COLO829 (cell line): ENCODE results near the gene PRIMPOL.
A peak's percentile ranks its signal among the peaks of the same experiment; 100 is the strongest.
"Not testable (repeated sequence)": the region's sequence is repeated elsewhere in the genome, so short reads cannot be mapped to it uniquely, and the experiment has no call there.

Experiments
- DNase-seq: peaks from one replicate; pipeline ENCODE4 v3.0.0; 2012; ENCODE audit warnings: low spot score

Gene PRIMPOL

DNA sequence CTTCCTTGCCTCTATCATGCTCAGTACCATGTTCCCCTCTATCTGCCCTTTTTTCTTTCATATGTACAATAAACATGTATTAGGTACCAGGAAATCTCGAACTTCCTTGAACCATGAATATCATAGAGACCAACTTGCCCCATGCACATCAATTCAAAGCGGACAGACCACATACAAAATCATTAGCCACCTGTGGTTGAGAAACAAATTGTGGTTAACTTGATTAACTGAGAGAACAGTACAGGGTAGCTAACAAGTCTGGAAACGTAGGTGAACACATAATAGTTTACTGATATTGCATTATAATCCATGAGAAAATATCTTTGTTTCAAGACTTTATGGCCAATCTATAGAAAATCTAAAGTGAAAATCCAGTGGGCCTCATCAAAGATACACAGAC lies 8.5 kb upstream of the PRIMPOL start:
- no peak for DNase-seq

DNA sequence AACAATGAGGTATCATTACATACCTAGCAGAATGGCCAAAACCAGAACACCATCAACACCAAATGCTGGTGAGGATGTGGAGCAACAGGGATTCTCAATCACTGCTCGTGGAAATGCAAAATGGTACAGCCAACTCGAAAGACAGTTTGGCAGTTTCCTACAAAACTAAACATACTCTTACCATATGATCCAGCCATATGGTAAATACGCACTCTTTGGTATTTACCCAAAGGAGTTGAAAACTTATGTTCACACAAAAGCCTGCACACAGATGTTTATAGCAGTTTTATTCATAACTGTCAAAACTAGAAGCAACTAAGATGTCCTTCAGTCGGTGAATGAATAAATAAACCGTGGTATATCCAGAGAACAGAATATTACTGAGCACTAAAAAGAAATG lies 8.1 kb upstream of the PRIMPOL start:
- no peak for DNase-seq

DNA sequence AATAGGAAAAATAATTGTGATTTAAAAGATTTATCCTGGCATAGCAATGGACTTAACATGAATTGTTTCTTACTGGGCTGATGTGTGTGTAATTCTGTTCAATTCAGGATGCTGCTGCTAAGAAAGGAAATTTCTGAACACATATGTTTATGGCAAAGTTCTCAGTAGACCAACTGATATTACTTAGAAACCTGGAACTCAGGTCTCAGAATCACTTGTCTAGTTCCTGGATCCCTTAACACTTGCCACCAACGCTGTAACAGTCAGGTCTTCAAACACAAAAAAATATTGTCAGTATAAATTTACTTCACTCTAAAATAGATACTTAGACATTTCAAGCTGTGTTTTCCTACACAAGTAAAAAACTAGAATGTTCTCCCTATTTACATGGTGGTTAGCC lies 5.8 kb upstream of the PRIMPOL start:
- DNase-seq, result no peak

DNA sequence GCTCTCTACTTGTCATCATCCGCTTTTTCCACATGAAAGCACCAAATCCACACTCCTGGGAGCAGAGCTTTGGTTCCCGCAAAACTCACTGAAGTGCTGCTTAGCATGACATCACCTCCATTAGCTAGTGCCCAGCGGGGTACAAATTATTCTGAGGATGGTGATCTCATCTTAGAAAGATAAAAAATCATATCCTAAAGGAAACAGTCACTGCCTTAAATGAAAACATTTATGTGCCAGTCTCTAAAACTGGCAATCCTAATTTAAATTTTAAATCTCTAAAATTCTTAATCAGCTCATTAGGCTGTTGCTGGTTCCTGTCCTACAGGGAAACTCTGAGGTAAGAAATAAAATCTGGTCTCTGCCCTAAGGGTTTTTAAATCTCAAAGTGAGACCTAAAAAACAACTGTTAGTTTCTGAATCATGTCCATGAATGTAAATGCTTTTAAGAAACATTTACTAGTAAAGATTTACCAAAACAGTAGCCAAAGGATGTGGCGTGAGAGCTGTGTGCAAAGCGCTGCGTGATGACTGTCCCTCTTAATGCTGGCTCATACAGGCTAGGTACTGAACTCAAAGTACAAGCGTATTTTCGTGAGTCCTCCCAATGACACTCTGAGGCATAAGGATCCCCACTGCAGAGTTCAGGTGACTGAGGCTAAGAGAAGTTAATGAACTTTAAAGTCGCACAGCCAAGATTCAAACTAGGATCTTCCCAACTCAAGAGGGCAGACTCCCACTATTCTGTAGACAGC lies 4.8 kb upstream of the PRIMPOL start:
- no peak for DNase-seq

DNA sequence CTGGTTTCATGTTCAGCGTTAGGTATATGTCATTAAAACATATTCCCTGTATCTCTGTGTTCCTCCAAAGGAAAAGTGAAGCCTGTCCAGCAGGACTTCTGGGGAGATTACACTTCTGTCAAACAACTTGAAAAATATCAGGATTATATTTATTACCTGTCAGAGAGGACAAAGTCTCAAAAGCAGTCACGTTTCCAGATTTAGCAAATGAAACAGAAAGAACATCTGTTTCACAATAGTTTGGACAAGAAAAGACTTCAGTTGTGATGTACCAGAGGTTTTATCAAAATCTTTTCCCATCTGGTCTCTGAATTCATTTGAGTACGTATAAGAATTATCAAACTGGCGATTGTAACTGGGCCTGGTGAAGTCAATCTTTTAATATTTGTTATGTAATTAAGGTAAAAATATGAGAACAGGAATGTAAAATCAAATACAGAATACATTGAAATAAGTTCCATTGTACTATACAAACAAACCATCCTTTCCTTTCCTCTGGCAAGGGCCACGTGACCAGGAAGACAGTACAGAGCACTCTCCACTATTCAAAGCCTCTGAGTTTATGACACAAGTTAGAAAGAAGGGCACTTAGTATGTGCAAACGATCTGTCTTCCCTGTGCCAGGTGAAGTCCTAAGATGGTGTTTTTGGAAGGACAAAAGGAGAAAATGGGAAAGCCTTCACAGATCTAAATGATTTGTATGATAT lies 3.5 kb upstream of the PRIMPOL start:
- no peak for DNase-seq

DNA sequence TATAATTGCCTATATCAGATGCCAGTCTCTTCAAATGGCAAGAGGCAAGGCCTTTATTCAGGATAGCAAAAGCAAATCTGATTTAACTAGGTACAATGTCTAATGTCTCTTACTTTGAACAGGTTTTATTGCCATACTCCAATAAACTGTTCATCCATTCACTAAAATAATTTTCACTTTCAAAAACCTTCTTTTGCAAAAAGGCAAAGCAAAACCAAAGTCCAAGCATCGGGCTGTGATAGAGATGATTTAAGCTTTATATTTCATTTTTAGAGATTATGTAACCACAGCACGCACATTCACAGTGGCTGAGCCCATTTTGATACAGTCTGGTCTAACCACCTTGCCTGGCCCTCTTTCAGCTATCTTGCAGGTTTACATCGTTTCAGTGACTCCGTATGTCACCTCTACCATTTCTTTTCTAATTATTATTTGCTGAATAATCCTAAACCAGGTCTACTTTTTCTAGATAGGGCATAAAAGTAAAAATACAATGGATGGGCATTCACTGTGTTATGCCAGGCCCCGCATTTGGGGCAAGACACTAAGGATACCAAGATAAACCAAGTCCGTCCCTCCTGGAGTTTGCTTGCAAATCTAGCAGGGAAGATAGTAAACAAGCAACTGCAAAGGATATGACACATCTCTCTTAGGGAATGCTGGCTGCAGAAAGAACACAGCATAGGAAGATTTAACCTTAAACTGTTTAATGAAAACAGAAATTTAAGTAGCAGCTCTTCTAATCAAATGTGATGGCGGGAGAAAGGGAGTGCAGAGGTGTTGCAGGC lies 2.1 kb upstream of the PRIMPOL start:
- DNase-seq, result no peak

DNA sequence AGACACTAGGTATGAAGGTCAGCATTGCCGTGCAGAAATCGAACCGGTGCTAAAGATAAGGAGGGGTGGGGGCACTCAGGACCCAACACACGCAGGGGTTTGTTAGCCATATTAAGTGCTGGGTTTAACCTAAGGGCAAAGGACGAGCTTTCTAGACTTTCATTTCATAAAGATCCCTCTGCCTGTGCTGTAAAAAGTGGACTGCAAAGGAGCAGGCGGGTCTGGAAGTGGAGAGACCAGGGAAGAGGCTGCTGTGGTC lies 1.6 kb upstream of the PRIMPOL start:
- DNase-seq, result no peak

DNA sequence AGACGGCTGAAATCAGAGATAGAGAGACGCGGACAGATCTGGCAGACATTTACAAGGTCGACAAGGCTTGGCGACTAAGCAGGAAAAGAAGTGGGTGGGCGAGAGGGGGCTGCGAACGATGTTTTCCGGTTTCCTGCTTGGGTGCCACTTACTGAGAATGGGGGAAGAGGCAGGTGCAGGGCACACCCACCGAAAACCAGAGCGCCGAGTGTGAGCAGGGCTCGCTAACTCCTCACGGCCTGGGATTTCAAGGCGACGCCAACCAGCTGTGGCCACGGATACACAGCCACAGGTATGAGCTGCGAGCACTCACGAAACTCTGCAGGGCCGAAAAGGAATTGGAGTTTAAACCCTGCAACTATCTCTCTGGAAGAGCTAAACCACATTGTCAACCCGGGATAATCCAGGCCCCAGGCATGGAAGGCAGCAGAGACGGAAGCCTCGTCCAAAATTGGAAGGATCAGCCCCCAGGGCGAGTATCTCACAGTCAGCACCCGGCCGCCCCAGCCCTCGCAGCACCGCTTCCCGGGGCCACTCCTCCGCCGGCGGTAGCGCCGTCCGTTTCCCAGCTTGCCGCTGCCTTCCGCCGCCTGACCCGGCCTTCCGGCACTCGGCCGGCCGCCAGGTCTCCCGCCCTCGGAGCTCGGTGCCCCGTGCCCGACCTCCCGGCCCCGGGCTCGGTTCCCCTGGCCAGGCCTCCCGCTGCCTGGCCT lies 1.1 kb upstream of the PRIMPOL start:
- no peak for DNase-seq

DNA sequence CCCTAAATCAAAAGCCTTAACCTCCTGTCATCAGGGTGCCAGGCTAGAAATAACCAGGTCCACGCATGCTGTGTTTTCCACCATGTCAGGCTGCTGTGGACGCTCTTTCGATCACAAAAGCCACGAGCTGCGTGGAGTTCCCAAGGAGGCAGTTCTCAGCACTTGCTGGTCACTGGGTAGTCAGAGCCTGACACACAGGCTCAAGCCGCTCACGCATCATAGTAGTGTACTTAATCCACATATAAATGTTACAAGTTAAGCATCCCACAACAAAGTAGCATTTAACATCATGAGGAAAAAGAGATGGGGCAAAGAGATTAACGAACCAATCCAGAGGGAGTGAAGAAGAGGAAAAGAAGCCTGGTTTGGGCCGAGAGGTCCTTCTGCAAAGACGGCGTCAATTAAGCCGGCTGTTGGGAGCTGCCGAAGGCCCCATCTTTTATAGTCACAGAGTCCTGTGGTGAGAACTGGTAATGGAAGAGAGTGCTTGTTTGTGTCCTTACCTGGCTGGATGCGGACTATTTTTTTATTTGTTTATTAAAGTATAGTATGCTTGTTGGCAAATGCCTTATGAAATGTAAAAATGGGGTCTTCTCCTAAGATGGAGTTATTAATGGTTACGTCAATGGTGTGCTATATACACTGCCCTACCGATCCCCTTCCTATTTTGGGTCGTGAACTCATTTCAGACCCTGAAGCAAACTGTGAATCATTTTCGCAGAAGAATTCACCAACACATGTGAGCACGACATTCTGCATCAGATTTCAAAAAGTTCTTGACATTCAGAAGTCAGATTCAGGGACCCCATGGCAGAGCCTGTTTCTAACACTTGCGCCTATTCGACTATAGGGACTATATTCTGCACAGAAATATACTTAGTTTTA lies 675 bp downstream of the PRIMPOL start:
- DNase-seq, result no peak

DNA sequence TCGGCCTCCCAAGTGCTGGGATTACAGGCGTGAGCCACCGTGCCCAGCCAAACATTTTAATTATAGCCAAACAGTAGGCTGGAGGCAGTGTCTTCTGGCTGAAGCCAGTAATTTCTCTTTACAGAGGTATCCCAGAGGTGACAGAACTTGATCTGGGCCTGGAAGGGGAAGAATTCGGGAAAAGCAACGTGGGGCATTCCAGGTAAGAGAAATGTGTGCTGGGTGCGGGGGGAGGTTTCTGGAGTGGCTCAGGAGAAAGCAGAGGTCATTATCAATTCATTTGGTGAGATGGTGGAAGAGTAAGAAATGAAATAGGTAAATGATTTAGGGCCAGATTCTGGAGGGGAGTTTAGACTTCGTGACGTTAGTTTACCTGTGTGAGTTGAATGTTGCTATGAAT lies 2.4 kb downstream of the PRIMPOL start:
- DNase-seq, result no peak

DNA sequence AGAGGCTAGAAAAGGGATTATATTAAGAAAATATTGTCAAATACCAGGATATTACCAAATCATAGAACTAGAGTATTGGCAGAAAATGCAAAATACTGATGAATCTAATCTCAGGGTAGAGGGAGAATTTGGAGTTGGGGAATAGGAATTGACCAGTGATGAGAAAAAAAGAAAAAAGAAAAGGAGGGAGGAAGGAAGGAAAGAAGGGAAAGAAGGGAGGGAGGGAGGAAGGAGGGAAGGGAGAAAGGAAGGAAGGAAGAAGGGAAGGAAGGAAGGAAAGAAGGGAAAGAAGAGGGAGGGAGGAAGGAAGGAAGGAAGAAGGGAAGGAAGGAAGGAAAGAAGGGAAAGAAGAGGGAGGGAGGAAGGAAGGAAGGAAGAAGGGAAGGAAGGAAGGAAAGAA lies 3.1 kb downstream of the PRIMPOL start:
- not testable (repeated sequence) for DNase-seq

DNA sequence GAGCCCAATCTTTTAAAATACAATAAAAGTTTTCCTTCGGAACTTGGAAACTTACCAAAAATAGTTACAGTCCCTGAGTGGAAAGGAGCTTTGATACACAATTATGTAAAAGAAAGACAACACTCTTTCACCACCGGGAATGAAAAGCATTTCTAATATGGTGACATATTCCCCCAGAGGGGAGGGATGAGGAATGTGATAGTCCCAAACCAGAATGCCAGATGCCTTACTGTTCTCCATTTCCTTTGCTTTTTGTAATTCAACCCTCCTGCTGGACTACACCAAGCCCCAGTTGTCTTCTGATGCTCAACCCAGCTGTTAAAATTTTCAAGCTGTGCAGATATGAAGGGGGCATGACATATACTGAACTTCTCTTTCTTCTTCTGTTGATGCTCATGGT lies 4.1 kb downstream of the PRIMPOL start:
- DNase-seq, result no peak

DNA sequence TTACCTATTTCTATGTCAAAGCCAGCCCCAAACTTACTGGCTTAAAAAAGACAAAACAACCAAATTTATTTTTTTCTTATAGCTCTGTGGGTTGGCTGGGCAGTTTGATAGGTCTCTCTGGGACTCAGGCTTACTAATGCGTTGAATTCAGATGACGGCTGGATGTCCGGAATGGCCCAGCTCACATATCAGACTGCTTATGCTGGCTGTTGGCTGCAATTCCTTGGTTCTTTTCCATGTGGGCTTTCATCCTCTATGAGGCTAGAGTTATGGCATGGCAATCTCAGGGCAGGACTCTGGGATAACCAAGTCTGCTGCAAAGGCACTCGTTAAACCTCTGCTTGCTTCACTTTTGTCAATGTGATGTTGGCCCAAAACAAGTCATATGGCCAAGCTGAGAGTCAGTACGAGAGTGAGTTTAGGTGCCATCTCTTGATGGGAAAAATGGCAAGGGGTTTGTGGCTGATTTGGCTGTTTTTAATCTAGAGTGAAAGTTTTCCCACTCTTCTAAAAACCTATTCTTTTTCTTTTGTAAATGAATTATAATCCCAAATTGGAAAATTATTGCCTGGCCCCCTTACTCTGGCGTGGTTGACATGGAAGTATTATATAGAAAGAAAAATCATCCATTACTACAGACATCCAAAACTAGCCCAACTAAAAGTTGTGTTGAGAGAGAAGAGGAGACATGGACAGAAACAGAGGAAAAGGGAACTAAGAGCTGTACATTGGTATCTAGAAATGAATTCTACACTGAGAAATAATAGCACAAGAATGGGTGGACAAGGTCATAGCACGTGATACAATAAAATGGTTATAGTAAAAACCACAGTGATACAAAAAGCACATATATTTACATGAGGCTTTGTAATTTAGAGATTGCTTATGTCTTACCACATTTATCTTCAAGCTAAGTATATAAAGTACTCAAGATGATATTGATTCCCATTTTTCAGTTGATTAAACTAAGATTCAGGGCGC lies 6.6 kb downstream of the PRIMPOL start:
- DNase-seq, result no peak

DNA sequence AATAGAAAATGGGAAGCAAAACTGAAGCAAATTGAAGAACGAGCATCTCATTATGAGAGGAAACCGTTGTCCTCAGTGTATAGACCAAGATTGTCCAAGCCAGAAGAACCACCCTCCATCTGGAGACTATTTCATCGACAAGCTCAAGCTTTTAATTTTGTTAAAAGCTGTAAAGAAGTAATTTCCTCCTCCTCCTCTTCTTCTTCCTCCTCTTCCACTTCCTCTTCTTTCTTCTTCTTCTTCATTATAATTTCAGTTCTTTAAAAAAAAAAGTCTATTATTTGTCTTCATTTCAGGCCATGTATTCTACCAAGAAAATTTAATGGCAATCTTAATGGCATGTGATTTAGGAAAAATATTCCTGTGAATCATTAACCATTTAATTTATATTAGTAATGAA lies 7.6 kb downstream of the PRIMPOL start:
- DNase-seq, result no peak

DNA sequence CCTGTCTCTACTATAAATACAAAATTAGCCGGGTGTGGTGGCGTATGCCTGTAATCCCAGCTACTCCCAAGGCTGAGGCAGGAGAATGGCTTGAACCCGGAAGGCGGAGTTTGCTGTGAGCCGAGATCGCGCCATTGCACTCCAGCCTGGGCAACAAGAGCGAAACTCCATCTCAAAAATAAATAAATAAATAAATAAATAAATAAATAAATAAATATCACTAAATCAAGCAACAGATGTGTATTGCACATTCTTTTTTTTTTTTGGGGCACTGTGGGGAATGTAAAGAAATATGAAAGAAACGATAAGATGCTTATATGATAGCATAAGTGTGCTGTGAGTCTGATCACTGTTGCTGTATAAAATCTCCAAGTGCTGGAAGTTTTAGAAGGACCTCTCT lies 8.3 kb downstream of the PRIMPOL start:
- DNase-seq, result not testable (repeated sequence)

DNA sequence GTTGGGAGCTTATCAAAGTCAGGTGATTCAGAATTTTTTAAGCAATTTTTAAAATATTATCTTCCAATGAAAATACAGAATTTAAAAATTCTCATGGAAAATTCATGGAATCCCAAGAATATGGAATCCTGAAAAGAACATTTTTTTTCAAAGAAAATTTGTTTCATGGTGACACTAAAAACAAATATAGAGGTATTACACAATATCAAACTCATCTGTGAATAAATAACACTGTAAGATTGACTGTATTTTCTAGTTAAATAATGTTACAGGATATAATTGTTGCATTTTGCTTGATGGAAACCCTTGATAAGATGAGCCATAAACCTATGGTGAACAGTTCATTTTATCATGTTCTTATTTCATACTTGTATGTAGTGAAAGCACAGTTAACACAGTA lies 11.4 kb downstream of the PRIMPOL start:
- DNase-seq, result no peak

DNA sequence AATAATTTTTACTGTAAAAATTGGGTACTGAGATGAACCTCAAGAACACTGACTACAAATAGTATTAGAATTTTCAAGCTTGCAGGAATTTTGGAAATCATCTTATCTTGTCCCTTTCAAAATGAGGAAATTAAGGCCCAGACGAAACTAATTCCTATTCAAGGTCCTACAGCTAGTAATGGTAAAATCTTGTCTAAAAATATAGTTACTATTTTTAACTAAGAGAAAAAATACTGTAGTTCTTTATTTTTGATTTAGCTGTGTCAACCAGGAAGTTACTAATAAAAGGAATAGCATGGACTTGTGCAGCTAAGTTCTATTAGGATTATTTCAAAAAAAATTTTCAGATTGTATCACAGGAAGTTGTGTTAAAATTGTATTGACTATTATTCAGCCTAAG lies 12.7 kb downstream of the PRIMPOL start:
- DNase-seq, result no peak

DNA sequence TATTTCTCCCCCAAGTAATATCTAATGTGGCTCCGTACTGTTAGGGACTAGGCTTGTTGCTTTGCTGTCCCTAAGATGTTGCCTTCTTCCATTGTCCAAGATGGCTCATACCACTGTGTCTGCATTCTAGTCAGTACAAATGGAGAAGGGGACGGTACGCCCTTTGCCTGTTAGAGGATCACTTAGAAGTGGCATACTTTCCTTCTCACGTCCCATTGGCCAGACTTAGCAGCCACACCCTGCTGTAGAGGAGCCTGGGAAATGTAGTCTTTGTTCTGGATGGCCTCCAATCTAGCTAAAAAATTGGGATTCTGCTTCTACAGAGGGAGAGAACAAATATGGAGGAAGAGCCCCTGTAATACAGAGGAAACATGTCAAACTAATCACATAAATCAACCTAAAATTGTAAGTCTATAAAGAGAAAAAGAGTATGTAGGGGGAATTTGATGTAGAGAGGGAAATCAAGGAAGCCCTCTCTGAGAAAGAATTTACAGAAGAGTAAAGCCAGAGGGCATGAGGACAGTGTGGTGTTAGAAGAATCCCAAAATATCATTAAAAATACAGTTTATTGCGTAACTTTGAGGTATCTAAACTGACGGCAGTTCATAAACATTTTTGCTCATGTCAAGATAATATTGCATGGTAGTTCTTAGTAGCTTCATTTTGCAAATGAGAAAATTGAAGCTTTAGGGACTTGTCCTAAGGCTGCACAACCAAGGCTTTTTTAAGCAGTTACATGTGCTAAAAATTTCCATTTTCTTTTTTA lies 15.1 kb downstream of the PRIMPOL start:
- DNase-seq, result peak; percentile 28

DNA sequence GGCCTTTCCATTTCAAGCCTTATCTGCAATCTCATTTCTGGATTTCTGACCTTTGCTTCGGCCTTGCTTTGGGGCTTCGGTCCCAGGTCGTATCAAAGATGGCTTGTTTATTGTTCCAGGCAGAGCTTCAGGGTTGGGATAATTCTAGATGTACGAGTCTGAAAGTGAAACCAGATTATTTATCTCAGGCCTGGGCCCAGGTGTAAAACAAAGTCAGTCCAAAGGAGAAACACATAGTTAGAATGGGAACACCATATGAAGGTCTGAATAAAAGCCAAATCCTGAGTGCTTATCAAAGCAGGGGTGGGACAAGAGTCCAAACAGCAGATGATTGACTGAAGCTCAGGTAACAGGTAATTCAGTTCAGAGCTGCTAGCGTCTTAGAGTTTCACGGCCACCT lies 17.1 kb downstream of the PRIMPOL start:
- no peak for DNase-seq

DNA sequence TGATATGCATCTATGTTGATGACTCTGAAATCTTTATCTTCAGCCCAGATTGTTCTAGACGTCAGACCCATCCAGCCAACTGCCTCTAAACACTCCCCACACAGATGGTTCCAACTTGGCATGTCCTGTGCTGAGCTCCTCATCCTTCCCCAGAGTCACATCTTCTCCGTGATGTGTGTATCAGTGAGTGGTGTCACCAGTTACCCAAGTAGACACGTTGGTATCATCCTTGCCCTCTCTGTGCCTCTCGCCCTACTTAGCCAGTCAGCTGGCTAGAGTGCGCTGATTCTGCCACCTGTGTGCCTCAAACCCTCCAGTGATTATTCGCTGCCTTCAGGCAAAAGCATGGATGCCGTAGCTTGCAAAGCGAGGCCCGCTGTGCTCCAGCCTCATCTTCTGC lies 18.6 kb downstream of the PRIMPOL start:
- no peak for DNase-seq
